ENCODE data around the gene RNF114.

- TF ChIP-seq CTCF (conservative IDR thresholded peaks at IDR 0.05; ENCODE audit: low read length) (no peak), EZH2phosphoT487 (IDR thresholded peaks at IDR 0.05; ENCODE audit: borderline replicate concordance) (no peak)
These were observed 20.5 kb downstream of the RNF114 start for GRCh38 chr20:49956689-49957088.
